ENCODE measurements around the gene PTGER2.

PTGER2 gene

GRCh38 chr14:52318826-52319645 lies 4.9 kb downstream of the PTGER2 start:
- H3K4me1 ChIP-seq (ENCODE audit: control insufficient read depth in 1 of 2, insufficient read depth in 2 of 2, low read length in 2 of 2): peaks cover 4 to 9% of the 10 kb centered on the region in 2 donors
- H3K4me3 ChIP-seq (ENCODE audit: low read depth in 1 of 2, low read length in 2 of 2): peak overlapping the region in 1 of 2 donors; percentile 1

GRCh38 chr14:52319919-52320318 lies 5.8 kb downstream of the PTGER2 start:
- Histone ChIP-seq H3K9ac (ENCODE audit: low read depth in 1 of 2, low read length in 2 of 2) (no peak overlapping the region), H3K36me3 (ENCODE audit: control insufficient read depth in 1 of 2, insufficient read depth in 2 of 2, low read length in 2 of 2) (no peaks in the 10 kb centered on the region), H3K9me3 (ENCODE audit: control insufficient read depth in 1 of 2, low read length in 2 of 2) (no peaks in the 10 kb centered on the region), H3K4me3 (ENCODE audit: low read depth in 1 of 2, low read length in 2 of 2) (no peak overlapping the region), H3K4me1 (ENCODE audit: control insufficient read depth in 1 of 2, insufficient read depth in 2 of 2, low read length in 2 of 2) (peaks cover 4% of the 10 kb centered on the region in 2 donors), H3K27ac (ENCODE audit: low read depth, low read length) (no peak overlapping the region), H3K27me3 (ENCODE audit: control insufficient read depth in 1 of 2, insufficient read depth in 2 of 2, low read length in 2 of 2) (peaks cover 0 to 6% of the 10 kb centered on the region in 2 donors)

More at GRCh38 chr14:52318826-52319645, 4.9 kb downstream of the PTGER2 start:
- H3K9me3 ChIP-seq (ENCODE audit: control insufficient read depth in 1 of 2, low read length in 2 of 2): no peaks in the 10 kb centered on the region
- H3K36me3 ChIP-seq (ENCODE audit: control insufficient read depth in 1 of 2, insufficient read depth in 2 of 2, low read length in 2 of 2): no peaks in the 10 kb centered on the region
- peaks cover 0 to 10% of the 10 kb centered on the region in 2 donors for H3K27me3 ChIP-seq (ENCODE audit: control insufficient read depth in 1 of 2, insufficient read depth in 2 of 2, low read length in 2 of 2)
- no peak overlapping the region for H3K9ac ChIP-seq (ENCODE audit: low read depth in 1 of 2, low read length in 2 of 2)
- H3K27ac ChIP-seq (ENCODE audit: low read depth, low read length): no peak overlapping the region

- Histone ChIP-seq H3K4me3 (ENCODE audit: low read depth in 1 of 2, low read length in 2 of 2) (peak overlapping the region in 1 of 2 donors; percentile 5), H3K4me1 (ENCODE audit: control insufficient read depth in 1 of 2, insufficient read depth in 2 of 2, low read length in 2 of 2) (peaks cover 19 to 24% of the 10 kb centered on the region in 2 donors), H3K9me3 (ENCODE audit: control insufficient read depth in 1 of 2, low read length in 2 of 2) (no peaks in the 10 kb centered on the region), H3K9ac (ENCODE audit: low read depth in 1 of 2, low read length in 2 of 2) (no peak overlapping the region), H3K36me3 (ENCODE audit: control insufficient read depth in 1 of 2, insufficient read depth in 2 of 2, low read length in 2 of 2) (no peaks in the 10 kb centered on the region), H3K27me3 (ENCODE audit: control insufficient read depth in 1 of 2, insufficient read depth in 2 of 2, low read length in 2 of 2) (no peaks in the 10 kb centered on the region), H3K27ac (ENCODE audit: low read depth, low read length) (no peak overlapping the region)
Observed at GRCh38 chr14:52325126-52325525, 11.0 kb downstream of the PTGER2 start.

- Histone ChIP-seq H3K4me1 (ENCODE audit: control insufficient read depth in 1 of 2, insufficient read depth in 2 of 2, low read length in 2 of 2) (peaks cover 19 to 24% of the 10 kb centered on the region in 2 donors), H3K27me3 (ENCODE audit: control insufficient read depth in 1 of 2, insufficient read depth in 2 of 2, low read length in 2 of 2) (no peaks in the 10 kb centered on the region), H3K4me3 (ENCODE audit: low read depth in 1 of 2, low read length in 2 of 2) (peak overlapping the region in 1 of 2 donors; percentile 5), H3K9me3 (ENCODE audit: control insufficient read depth in 1 of 2, low read length in 2 of 2) (no peaks in the 10 kb centered on the region), H3K9ac (ENCODE audit: low read depth in 1 of 2, low read length in 2 of 2) (no peak overlapping the region), H3K27ac (ENCODE audit: low read depth, low read length) (no peak overlapping the region), H3K36me3 (ENCODE audit: control insufficient read depth in 1 of 2, insufficient read depth in 2 of 2, low read length in 2 of 2) (no peaks in the 10 kb centered on the region)
Observed at GRCh38 chr14:52325630-52326029, 11.5 kb downstream of the PTGER2 start.

GRCh38 chr14:52327374-52328226 lies 13.5 kb downstream of the PTGER2 start:
- Histone ChIP-seq H3K27me3 (ENCODE audit: control insufficient read depth in 1 of 2, insufficient read depth in 2 of 2, low read length in 2 of 2) (no peaks in the 10 kb centered on the region), H3K4me1 (ENCODE audit: control insufficient read depth in 1 of 2, insufficient read depth in 2 of 2, low read length in 2 of 2) (peaks cover 19 to 24% of the 10 kb centered on the region in 2 donors), H3K27ac (ENCODE audit: low read depth, low read length) (no peak overlapping the region)

GRCh38 chr14:52328276-52328675 lies 14.2 kb downstream of the PTGER2 start:
- Histone ChIP-seq H3K9ac (ENCODE audit: low read depth in 1 of 2, low read length in 2 of 2) (no peak overlapping the region), H3K4me1 (ENCODE audit: control insufficient read depth in 1 of 2, insufficient read depth in 2 of 2, low read length in 2 of 2) (peaks cover 19 to 24% of the 10 kb centered on the region in 2 donors), H3K36me3 (ENCODE audit: control insufficient read depth in 1 of 2, insufficient read depth in 2 of 2, low read length in 2 of 2) (no peaks in the 10 kb centered on the region), H3K4me3 (ENCODE audit: low read depth in 1 of 2, low read length in 2 of 2) (no peak overlapping the region), H3K9me3 (ENCODE audit: control insufficient read depth in 1 of 2, low read length in 2 of 2) (no peaks in the 10 kb centered on the region), H3K27me3 (ENCODE audit: control insufficient read depth in 1 of 2, insufficient read depth in 2 of 2, low read length in 2 of 2) (no peaks in the 10 kb centered on the region), H3K27ac (ENCODE audit: low read depth, low read length) (no peak overlapping the region)

More at GRCh38 chr14:52327374-52328226, 13.5 kb downstream of the PTGER2 start:
- Histone ChIP-seq H3K4me3 (ENCODE audit: low read depth in 1 of 2, low read length in 2 of 2) (no peak overlapping the region), H3K9me3 (ENCODE audit: control insufficient read depth in 1 of 2, low read length in 2 of 2) (no peaks in the 10 kb centered on the region), H3K36me3 (ENCODE audit: control insufficient read depth in 1 of 2, insufficient read depth in 2 of 2, low read length in 2 of 2) (no peaks in the 10 kb centered on the region), H3K9ac (ENCODE audit: low read depth in 1 of 2, low read length in 2 of 2) (no peak overlapping the region)

- no peak overlapping the region for H3K9ac ChIP-seq (ENCODE audit: low read depth in 1 of 2, low read length in 2 of 2)
- no peaks in the 10 kb centered on the region for H3K36me3 ChIP-seq (ENCODE audit: control insufficient read depth in 1 of 2, insufficient read depth in 2 of 2, low read length in 2 of 2)
- no peak overlapping the region for H3K4me3 ChIP-seq (ENCODE audit: low read depth in 1 of 2, low read length in 2 of 2)
- no peaks in the 10 kb centered on the region for H3K27me3 ChIP-seq (ENCODE audit: control insufficient read depth in 1 of 2, insufficient read depth in 2 of 2, low read length in 2 of 2)
- H3K4me1 ChIP-seq (ENCODE audit: control insufficient read depth in 1 of 2, insufficient read depth in 2 of 2, low read length in 2 of 2): peaks cover 19 to 24% of the 10 kb centered on the region in 2 donors
- no peak overlapping the region for H3K27ac ChIP-seq (ENCODE audit: low read depth, low read length)
- no peaks in the 10 kb centered on the region for H3K9me3 ChIP-seq (ENCODE audit: control insufficient read depth in 1 of 2, low read length in 2 of 2)
Observed at GRCh38 chr14:52329678-52330369, 15.7 kb downstream of the PTGER2 start.

- no peaks in the 10 kb centered on the region for H3K36me3 ChIP-seq (ENCODE audit: control insufficient read depth in 1 of 2, insufficient read depth in 2 of 2, low read length in 2 of 2)
- no peaks in the 10 kb centered on the region for H3K27me3 ChIP-seq (ENCODE audit: control insufficient read depth in 1 of 2, insufficient read depth in 2 of 2, low read length in 2 of 2)
- H3K27ac ChIP-seq (ENCODE audit: low read depth, low read length): no peak overlapping the region
- H3K4me3 ChIP-seq (ENCODE audit: low read depth in 1 of 2, low read length in 2 of 2): no peak overlapping the region
- peaks cover 4 to 10% of the 10 kb centered on the region in 2 donors for H3K4me1 ChIP-seq (ENCODE audit: control insufficient read depth in 1 of 2, insufficient read depth in 2 of 2, low read length in 2 of 2)
- H3K9me3 ChIP-seq (ENCODE audit: control insufficient read depth in 1 of 2, low read length in 2 of 2): no peaks in the 10 kb centered on the region
- H3K9ac ChIP-seq (ENCODE audit: low read depth in 1 of 2, low read length in 2 of 2): no peak overlapping the region
Observed at GRCh38 chr14:52332269-52332668, 18.2 kb downstream of the PTGER2 start.

GRCh38 chr14:52333108-52333507 lies 19.0 kb downstream of the PTGER2 start:
- Histone ChIP-seq H3K27me3 (ENCODE audit: control insufficient read depth in 1 of 2, insufficient read depth in 2 of 2, low read length in 2 of 2) (no peaks in the 10 kb centered on the region), H3K9me3 (ENCODE audit: control insufficient read depth in 1 of 2, low read length in 2 of 2) (no peaks in the 10 kb centered on the region), H3K4me1 (ENCODE audit: control insufficient read depth in 1 of 2, insufficient read depth in 2 of 2, low read length in 2 of 2) (peaks cover under 1 to 2% of the 10 kb centered on the region in 2 donors), H3K36me3 (ENCODE audit: control insufficient read depth in 1 of 2, insufficient read depth in 2 of 2, low read length in 2 of 2) (no peaks in the 10 kb centered on the region), H3K4me3 (ENCODE audit: low read depth in 1 of 2, low read length in 2 of 2) (no peak overlapping the region), H3K27ac (ENCODE audit: low read depth, low read length) (no peak overlapping the region), H3K9ac (ENCODE audit: low read depth in 1 of 2, low read length in 2 of 2) (no peak overlapping the region)

Data from duodenal mucosa (tissue), 2 donors.